ENCODE measurements around the gene ABHD1.

ABHD1 gene

GRCh38 chr2:27145682-27146081, 22.1 kb downstream of the ABHD1 start:
- TF ChIP-seq, protein P1, sequence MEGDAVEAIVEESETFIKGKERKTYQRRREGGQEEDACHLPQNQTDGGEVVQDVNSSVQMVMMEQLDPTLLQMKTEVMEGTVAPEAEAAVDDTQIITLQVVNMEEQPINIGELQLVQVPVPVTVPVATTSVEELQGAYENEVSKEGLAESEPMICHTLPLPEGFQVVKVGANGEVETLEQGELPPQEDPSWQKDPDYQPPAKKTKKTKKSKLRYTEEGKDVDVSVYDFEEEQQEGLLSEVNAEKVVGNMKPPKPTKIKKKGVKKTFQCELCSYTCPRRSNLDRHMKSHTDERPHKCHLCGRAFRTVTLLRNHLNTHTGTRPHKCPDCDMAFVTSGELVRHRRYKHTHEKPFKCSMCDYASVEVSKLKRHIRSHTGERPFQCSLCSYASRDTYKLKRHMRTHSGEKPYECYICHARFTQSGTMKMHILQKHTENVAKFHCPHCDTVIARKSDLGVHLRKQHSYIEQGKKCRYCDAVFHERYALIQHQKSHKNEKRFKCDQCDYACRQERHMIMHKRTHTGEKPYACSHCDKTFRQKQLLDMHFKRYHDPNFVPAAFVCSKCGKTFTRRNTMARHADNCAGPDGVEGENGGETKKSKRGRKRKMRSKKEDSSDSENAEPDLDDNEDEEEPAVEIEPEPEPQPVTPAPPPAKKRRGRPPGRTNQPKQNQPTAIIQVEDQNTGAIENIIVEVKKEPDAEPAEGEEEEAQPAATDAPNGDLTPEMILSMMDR (IDR thresholded peaks at IDR 0.05): no peak

DNA sequence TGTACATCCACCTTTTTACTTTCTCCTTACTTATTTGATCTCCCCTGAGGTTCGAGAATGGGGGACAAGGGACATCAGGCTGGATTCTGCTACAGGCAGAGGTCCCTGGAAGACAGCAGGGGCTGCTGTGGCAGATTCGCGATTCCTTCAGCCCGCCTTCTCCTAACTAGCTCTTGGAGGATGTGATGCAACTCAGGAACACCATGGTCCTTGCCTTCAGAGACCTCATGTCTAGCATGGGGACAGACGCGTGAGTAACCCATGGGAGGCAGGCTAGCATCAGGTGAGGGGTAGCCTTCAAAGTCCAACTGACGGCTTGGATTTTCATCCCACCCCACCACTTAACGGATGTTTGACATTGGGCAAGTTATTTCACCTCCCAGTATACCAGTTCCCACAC, 24.3 kb downstream of the ABHD1 start:
- TF ChIP-seq, protein P1 (IDR thresholded peaks at IDR 0.05): no peak

- TF ChIP-seq, protein P1 (IDR thresholded peaks at IDR 0.05): no peak
Measured at GRCh38 chr2:27148801-27149439, 25.3 kb downstream of the ABHD1 start, which contains the start of gene TCF23. Gene TCF23, plus strand, starts transcription at chr2:27149004. Its CDS starts 130 bp downstream, at chr2:27149134.

GRCh38 chr2:27149570-27150405, 26.2 kb downstream of the ABHD1 start:
- TF ChIP-seq, protein P1 (IDR thresholded peaks at IDR 0.05): no peak

- TF ChIP-seq, protein P1 (IDR thresholded peaks at IDR 0.05): no peak
Measured at GRCh38 chr2:27150639-27151230, 27.1 kb downstream of the ABHD1 start.

DNA sequence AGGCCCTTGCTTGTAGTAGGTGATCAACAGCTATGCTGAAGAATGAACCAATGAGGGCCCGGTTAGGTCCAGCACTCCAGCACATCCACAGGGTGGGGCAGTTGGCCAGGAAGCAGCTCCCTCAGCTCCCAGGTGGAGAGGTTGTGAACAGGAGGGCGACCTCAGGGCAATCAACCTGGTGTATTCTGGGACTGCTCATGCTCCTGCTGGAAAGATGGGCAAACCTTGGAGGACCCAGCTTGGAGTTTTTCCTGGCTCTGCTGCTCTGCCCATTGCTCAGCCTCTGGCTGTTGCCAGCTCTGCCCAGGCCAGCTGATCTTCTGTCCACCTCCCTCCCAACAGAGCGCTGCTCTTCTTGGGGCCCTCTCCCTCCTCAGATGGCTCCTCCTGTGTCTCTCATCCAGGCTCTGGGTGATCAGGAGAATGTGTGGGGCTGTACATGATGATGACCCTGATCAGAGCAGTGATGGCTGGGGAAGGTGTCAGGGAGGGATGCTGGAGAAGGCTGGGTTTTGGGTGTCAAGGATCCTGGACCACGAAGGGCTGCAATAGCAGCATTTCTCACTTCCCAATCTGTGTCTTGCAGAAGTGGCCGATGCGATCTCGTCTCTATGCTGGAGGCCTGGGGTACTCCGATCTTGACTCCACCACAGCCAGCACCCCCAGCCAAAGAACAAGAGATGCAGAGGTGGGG, 28.6 kb downstream of the ABHD1 start:
- TF ChIP-seq, protein P1 (IDR thresholded peaks at IDR 0.05): no peak

GRCh38 chr2:27152796-27153464, 29.3 kb downstream of the ABHD1 start:
- TF ChIP-seq, protein P1 (IDR thresholded peaks at IDR 0.05): no peak

Measured in LNCAP (cell line).